Measurements from ENCODE around the gene TOB1. TPM values are rescaled to one million over a fixed set of nuclear protein-coding genes. Genes with fewer than 3 reads are reported as not detected.

The TOB1 gene
- total RNA-seq, 1 donor from 2014 or later, result 15.5 TPM

DNA sequence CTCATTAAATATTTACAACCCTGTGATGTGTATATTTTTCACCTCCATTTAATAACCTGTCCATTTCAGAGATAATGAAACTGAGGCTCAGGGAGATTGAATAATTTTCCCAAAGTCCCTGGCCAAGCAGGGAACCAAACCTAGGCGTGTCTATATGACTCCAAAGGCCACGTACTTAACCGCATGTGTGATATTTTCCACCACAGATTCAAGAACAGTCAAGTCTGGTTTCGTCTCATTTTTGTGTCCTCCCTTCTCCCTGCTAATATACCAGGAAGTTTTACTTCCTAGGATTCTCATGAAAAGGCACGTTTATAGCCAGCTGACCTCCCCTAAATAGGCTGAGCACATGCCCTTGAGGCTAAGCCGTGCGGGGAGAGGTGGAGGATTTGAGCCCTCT lies 15.5 kb downstream of the TOB1 start:
- H3K27me3 Mint-ChIP-seq (ENCODE audit: unreplicated experiment), result peaks cover 6% of the 10 kb centered on the region
- no peaks in the 10 kb centered on the region for H3K36me3 Mint-ChIP-seq (ENCODE audit: low read depth, unreplicated experiment)
- no peaks in the 10 kb centered on the region for H3K9me3 Mint-ChIP-seq (ENCODE audit: unreplicated experiment)
- peaks cover 28% of the 10 kb centered on the region for H3K4me1 Mint-ChIP-seq (ENCODE audit: unreplicated experiment)
- TF ChIP-seq CTCF (IDR thresholded peaks at IDR 0.05; ENCODE audit: unreplicated experiment), result no peak
- DNase-seq (ENCODE audit: low spot score), result no peak
- H3K27ac Mint-ChIP-seq (ENCODE audit: unreplicated experiment), result no peak overlapping the region
- H3K4me3 Mint-ChIP-seq (ENCODE audit: unreplicated experiment), result no peak overlapping the region

- DNase-seq (ENCODE audit: low spot score), result no peak
- peaks cover 3% of the 10 kb centered on the region for H3K27me3 Mint-ChIP-seq (ENCODE audit: unreplicated experiment)
- no peaks in the 10 kb centered on the region for H3K9me3 Mint-ChIP-seq (ENCODE audit: unreplicated experiment)
- peaks cover 17% of the 10 kb centered on the region for H3K4me1 Mint-ChIP-seq (ENCODE audit: unreplicated experiment)
- no peak for TF ChIP-seq CTCF (IDR thresholded peaks at IDR 0.05; ENCODE audit: unreplicated experiment)
- no peak overlapping the region for H3K4me3 Mint-ChIP-seq (ENCODE audit: unreplicated experiment)
- H3K36me3 Mint-ChIP-seq (ENCODE audit: low read depth, unreplicated experiment), result no peaks in the 10 kb centered on the region
- no peak overlapping the region for H3K27ac Mint-ChIP-seq (ENCODE audit: unreplicated experiment)
Measured at GRCh38 chr17:50848711-50849110, 17.4 kb downstream of the TOB1 start.

- no peak overlapping the region for H3K4me3 Mint-ChIP-seq (ENCODE audit: unreplicated experiment)
- DNase-seq (ENCODE audit: low spot score), result no peak
- H3K36me3 Mint-ChIP-seq (ENCODE audit: low read depth, unreplicated experiment), result no peaks in the 10 kb centered on the region
- H3K27ac Mint-ChIP-seq (ENCODE audit: unreplicated experiment), result no peak overlapping the region
- H3K27me3 Mint-ChIP-seq (ENCODE audit: unreplicated experiment), result peaks cover 3% of the 10 kb centered on the region
- TF ChIP-seq CTCF (IDR thresholded peaks at IDR 0.05; ENCODE audit: unreplicated experiment), result no peak
- H3K4me1 Mint-ChIP-seq (ENCODE audit: unreplicated experiment), result peaks cover 11% of the 10 kb centered on the region
- no peaks in the 10 kb centered on the region for H3K9me3 Mint-ChIP-seq (ENCODE audit: unreplicated experiment)
Measured at GRCh38 chr17:50848039-50848438, 18.1 kb downstream of the TOB1 start.

DNA sequence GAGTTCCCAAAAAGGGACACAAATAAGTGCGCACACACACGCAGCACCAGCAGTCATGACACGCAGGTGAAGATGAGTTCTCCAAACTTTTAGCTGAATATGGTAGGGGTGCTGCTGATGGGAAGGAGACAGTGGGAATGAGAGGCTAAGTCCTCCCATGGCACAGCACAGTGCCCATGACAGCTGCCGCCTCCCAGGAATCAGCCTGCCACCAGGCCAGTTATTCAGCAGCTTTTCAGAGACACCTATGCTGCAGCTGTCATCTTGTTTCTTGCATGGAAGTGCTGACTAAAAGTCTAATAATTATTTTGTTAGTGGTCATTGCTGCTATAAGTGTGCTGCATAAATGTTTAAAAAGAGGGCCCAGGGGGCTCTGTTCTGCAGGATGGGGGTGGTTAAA lies 18.6 kb downstream of the TOB1 start:
- Mint-ChIP-seq H3K36me3 (ENCODE audit: low read depth, unreplicated experiment) (no peaks in the 10 kb centered on the region), H3K4me3 (ENCODE audit: unreplicated experiment) (no peak overlapping the region), H3K9me3 (ENCODE audit: unreplicated experiment) (no peaks in the 10 kb centered on the region), H3K4me1 (ENCODE audit: unreplicated experiment) (peaks cover 6% of the 10 kb centered on the region), H3K27me3 (ENCODE audit: unreplicated experiment) (peaks cover 3% of the 10 kb centered on the region), H3K27ac (ENCODE audit: unreplicated experiment) (no peak overlapping the region)
- no peak for DNase-seq (ENCODE audit: low spot score)
- TF ChIP-seq CTCF (IDR thresholded peaks at IDR 0.05; ENCODE audit: unreplicated experiment), result no peak

GRCh38 chr17:50845240-50846147 lies 20.7 kb downstream of the TOB1 start:
- Mint-ChIP-seq H3K27me3 (ENCODE audit: unreplicated experiment) (no peaks in the 10 kb centered on the region), H3K36me3 (ENCODE audit: low read depth, unreplicated experiment) (no peaks in the 10 kb centered on the region), H3K4me1 (ENCODE audit: unreplicated experiment) (no peaks in the 10 kb centered on the region), H3K9me3 (ENCODE audit: unreplicated experiment) (no peaks in the 10 kb centered on the region), H3K4me3 (ENCODE audit: unreplicated experiment) (no peak overlapping the region), H3K27ac (ENCODE audit: unreplicated experiment) (no peak overlapping the region)
- DNase-seq (ENCODE audit: low spot score), result no peak
- TF ChIP-seq CTCF (IDR thresholded peaks at IDR 0.05; ENCODE audit: unreplicated experiment), result no peak
